HG02943 (cell line): ENCODE data around the gene NAXE.
"Not testable (repeated sequence)": the region's sequence is repeated elsewhere in the genome, so short reads cannot be mapped to it uniquely, and the experiment has no call there.

Source experiments
- ATAC-seq: cut with Tn5 transposase; IDR thresholded peaks from one replicate; pipeline ENCODE4 v1.9.1; 2021; ENCODE audit warnings: mild to moderate bottlenecking, low read depth, moderate library complexity; ENCODE audit not compliant: unreplicated experiment

NAXE gene

GRCh38 chr1:156618853-156619581 is 27.4 kb downstream of the NAXE start, which contains the start of gene HAPLN2:
Gene HAPLN2 (plus strand): TSS chr1:156619415. CDS start chr1:156623491, 4,076 bp downstream.
- ATAC-seq: no peak

GRCh38 chr1:156619582-156619955 is 28.0 kb downstream of the NAXE start:
- ATAC-seq: no peak

- no peak for ATAC-seq
These were observed 31.2 kb downstream of the NAXE start for GRCh38 chr1:156622581-156623297.

DNA sequence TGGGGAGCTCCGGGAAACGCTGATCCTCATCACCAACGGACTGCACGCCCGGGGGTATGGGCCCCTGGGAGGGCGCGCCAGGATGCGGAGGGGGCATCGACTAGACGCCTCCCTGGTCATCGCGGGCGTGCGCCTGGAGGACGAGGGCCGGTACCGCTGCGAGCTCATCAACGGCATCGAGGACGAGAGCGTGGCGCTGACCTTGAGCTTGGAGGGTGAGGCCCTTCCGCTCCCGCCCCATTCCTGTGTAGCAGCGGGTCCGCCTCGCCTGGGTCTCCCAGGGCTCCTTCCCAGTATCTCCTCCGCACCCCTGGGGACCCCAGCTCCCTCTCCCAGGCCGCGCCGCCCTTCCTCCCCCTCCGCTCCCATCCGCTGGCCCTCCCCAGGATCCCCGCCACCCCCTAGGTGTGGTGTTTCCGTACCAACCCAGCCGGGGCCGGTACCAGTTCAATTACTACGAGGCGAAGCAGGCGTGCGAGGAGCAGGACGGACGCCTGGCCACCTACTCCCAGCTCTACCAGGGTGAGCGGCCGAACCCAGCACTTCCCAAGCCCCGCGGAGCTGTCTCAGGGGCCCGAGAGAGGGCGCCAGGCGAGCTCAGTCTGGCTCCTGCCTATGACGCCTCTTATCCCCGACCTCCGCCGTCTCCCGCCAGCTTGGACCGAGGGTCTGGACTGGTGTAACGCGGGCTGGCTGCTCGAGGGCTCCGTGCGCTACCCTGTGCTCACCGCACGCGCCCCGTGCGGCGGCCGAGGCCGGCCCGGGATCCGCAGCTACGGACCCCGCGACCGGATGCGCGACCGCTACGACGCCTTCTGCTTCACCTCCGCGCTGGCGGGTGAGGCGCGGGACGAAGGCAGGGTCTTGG is 32.6 kb downstream of the NAXE start:
- no peak for ATAC-seq

- no peak for ATAC-seq
These were observed 33.3 kb downstream of the NAXE start for GRCh38 chr1:156624814-156625435.

- ATAC-seq: no peak
These were observed 34.0 kb downstream of the NAXE start for GRCh38 chr1:156625436-156626078.

- ATAC-seq: no peak
These were observed 34.5 kb downstream of the NAXE start for GRCh38 chr1:156626079-156626438.

DNA sequence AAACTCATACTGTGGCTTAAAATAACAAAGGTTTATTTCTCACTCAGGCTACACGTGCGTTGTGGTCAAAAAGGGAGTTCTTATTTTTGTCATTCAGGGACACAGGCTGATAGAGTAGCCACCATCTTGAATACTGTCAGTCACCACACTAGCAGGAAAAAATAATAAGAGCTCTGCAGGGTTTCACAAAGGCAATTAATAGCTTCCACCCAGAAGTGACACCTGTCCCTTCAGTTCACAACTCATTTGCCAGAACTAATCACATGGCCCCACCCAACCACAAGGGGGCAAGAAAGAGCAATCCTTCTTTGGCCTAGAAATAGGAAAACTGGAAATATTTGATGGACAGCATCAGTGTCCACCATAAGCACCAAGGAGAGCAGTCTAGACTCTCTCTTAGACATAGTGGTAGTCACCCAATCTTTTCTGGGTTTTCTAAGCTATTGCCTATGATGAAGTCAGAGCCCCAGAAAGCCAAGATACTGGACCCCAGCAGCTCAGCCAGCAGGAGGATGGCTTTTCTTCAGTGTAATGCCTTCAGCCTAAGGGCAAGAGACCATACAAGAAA is 35.8 kb downstream of the NAXE start:
- no peak for ATAC-seq

- ATAC-seq: no peak
These were observed 38.4 kb downstream of the NAXE start for GRCh38 chr1:156629823-156630449.

- not testable (repeated sequence) for ATAC-seq
These were observed 39.6 kb downstream of the NAXE start for GRCh38 chr1:156631152-156631551.

GRCh38 chr1:156632355-156632754 is 40.8 kb downstream of the NAXE start:
- ATAC-seq: no peak

DNA sequence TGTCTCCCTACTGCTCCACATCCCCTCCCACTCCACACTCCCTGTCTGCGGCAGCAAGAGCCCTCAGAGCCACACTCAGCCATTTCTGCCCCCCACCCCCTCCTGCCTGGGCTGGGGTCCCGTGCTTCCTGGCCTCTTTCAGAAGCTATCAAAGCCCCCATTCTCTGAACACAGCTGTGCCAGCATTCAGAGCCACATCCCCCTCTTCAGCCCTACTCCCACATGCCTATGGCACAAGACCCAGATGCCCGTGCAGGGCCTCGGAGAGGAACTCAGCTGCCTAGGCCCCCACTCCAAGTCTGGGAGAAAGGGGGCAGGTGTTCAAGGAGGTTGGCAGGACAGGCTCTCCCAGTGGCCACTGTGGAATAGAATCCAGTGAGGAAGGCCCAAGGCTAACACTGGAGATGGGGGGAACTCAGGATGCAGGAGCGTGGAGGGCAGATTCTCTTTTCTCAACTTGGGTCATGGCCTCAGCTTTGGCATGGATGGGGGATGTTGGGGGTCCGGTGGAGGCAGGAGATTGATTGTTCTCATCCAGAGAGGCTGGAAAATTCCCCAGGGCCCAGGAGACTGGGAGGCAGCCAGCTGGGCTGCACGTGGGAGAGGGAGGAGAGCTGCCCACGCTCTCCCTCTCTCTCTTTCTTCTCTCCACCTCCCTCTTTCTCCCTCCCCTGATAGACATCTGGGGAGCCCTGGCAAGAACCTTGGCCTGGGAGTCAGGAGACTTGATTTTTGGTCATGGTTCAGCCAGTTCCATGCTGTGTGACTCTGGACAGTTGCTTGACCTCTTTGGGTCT is 46.8 kb downstream of the NAXE start:
- no peak for ATAC-seq

GRCh38 chr1:156639601-156640101 is 48.1 kb downstream of the NAXE start:
- no peak for ATAC-seq

- ATAC-seq: no peak
These were observed 49.5 kb downstream of the NAXE start for GRCh38 chr1:156640842-156641706.

DNA sequence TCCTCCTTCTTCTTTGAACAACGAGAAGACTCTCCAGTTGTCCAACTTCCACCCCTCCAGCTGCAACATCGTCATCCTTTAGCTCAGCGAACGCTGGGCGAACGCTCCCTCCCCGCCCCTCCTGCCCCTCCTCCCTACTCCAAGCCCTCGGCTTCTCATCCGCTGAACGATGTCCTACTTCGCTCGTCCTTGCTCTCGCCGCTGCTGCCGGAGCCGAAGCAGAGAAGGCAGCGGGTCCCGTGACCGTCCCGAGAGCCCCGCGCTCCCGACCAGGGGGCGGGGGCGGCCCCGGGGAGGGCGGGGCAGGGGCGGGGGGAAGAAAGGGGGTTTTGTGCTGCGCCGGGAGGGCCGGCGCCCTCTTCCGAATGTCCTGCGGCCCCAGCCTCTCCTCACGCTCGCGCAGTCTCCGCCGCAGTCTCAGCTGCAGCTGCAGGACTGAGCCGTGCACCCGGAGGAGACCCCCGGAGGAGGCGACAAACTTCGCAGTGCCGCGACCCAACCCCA is 50.2 kb downstream of the NAXE start, which contains the start of gene BCAN:
TSS of gene BCAN (plus strand) at position 357 of the 504 bp plus-strand sequence. CDS start 3,938 bp downstream, outside the sequence.
- ATAC-seq: no peak

DNA sequence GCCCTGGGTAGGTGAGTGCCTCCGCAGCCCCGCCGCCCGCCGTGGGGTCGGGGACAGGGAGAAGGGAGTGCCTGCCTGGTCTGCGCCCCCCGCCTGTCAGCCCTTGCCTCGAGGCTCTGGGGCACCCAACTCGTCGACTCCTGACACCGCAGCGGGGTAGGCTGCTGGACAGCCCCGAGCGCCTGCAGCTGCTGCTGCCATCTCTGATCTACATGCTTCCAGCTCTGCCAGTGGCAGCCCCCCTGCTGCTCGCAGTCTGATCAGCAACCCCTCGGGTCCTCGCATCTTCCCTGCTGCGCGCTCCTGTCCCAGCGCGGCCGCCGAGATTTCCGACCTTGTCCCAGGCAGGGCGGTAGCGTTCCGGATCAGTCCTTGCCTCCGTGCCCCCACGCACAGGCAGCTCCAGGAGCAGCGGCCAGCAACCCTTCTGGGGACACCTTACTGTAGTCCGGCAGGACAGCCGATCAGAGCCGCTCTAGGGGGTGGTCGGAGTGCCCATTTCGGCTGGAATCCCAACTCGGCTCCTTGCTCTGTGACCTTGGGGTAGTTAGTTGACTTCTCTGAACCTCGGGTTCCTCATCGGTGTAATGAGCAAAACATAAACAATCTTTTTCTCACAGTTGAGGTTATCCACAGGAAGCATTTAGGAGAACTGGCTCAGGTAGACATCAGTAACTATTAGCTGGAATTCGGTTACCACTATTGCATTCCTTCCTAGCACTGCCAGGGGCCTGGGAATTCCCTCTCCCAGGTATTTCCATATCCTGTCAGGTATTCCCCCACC is 50.9 kb downstream of the NAXE start:
- ATAC-seq: no peak
